ENCODE data around the gene PTPN6.

DNA sequence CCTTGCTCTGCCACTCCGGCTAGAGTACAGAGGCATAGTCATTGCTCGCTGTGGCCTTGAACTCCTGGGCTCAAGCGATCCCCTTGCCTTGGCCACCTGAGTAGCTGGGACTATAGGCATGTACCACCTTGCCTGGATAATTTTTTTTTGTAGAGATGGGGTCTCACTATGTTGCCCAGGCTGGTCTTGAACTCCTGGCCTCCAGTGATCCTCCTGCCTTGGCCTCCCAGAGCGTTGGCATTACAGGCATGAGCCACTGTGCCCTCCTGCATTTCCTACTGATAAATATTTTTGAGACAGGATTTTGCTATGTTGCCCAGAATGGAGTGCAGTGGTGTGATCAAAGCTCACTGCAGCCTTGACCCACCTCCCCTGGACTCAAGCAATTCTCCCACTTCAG lies 28.9 kb downstream of the PTPN6 start:
- TF ChIP-seq, protein P1, sequence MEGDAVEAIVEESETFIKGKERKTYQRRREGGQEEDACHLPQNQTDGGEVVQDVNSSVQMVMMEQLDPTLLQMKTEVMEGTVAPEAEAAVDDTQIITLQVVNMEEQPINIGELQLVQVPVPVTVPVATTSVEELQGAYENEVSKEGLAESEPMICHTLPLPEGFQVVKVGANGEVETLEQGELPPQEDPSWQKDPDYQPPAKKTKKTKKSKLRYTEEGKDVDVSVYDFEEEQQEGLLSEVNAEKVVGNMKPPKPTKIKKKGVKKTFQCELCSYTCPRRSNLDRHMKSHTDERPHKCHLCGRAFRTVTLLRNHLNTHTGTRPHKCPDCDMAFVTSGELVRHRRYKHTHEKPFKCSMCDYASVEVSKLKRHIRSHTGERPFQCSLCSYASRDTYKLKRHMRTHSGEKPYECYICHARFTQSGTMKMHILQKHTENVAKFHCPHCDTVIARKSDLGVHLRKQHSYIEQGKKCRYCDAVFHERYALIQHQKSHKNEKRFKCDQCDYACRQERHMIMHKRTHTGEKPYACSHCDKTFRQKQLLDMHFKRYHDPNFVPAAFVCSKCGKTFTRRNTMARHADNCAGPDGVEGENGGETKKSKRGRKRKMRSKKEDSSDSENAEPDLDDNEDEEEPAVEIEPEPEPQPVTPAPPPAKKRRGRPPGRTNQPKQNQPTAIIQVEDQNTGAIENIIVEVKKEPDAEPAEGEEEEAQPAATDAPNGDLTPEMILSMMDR (IDR thresholded peaks at IDR 0.05; ENCODE audit: insufficient read depth, low read length): no peak
- TF ChIP-seq SPI1 (IDR thresholded peaks at IDR 0.05; ENCODE audit: borderline replicate concordance, low read depth) (no peak), POLR2AphosphoS5 (IDR thresholded peaks at IDR 0.05; ENCODE audit: low read depth) (0 out of 2 replicates have a peak, but pooled peaks have one; percentile 10), GABPA (IDR thresholded peaks at IDR 0.05; ENCODE audit: low read depth) (no peak)
- TF ChIP-seq, protein P2, sequence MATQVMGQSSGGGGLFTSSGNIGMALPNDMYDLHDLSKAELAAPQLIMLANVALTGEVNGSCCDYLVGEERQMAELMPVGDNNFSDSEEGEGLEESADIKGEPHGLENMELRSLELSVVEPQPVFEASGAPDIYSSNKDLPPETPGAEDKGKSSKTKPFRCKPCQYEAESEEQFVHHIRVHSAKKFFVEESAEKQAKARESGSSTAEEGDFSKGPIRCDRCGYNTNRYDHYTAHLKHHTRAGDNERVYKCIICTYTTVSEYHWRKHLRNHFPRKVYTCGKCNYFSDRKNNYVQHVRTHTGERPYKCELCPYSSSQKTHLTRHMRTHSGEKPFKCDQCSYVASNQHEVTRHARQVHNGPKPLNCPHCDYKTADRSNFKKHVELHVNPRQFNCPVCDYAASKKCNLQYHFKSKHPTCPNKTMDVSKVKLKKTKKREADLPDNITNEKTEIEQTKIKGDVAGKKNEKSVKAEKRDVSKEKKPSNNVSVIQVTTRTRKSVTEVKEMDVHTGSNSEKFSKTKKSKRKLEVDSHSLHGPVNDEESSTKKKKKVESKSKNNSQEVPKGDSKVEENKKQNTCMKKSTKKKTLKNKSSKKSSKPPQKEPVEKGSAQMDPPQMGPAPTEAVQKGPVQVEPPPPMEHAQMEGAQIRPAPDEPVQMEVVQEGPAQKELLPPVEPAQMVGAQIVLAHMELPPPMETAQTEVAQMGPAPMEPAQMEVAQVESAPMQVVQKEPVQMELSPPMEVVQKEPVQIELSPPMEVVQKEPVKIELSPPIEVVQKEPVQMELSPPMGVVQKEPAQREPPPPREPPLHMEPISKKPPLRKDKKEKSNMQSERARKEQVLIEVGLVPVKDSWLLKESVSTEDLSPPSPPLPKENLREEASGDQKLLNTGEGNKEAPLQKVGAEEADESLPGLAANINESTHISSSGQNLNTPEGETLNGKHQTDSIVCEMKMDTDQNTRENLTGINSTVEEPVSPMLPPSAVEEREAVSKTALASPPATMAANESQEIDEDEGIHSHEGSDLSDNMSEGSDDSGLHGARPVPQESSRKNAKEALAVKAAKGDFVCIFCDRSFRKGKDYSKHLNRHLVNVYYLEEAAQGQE (IDR thresholded peaks at IDR 0.05; ENCODE audit: insufficient replicate concordance, low read depth): no peak
